MV-4-11 (cell line): ENCODE data around the gene NUDT5.

Experiments used
- DNase-seq: peaks from one replicate; lab custom pipeline; 2025; lab: John Stamatoyannopoulos, UW

Gene NUDT5

DNA sequence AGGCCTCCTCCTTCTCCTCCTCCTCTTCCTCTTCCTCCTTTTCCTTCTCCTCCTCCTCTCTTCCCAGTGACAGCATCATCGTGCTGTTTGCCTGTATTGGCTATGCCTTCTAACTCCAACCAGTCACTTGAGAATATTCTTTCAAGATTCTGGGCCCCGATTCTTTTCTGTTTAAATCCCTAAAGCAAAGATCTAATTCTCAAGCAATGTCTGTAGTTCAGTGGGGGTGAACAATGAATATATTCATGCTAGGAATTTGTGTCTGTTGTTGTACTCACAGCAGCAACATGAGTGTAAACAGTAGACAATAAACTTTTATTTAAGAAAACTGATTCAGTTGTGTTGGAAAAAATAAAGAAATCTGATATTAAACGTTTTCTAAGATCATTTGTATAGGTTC lies 30.7 kb downstream of the NUDT5 start:
- DNase-seq = no peak

GRCh38 chr10:12164085-12164484 lies 31.6 kb downstream of the NUDT5 start:
- no peak for DNase-seq

DNA sequence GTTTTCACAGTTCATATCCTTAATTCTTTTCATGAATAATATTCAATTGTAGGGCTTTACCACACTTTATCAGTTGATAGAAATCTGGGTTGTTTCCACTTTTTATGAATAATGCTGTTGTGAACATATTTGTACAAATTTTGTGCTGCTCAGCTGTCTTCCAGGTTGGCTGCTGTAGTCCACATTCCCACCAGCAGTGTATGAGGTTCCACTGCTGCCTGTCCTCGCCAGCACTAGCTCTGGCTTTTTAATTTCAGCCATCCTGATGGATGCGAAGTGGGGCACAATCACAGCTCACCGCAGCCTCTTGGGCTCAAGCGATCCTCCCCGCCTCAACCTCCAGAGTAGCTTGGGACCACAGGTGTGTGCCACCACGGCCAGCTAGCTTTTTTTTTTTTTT lies 32.8 kb downstream of the NUDT5 start:
- no peak for DNase-seq

DNA sequence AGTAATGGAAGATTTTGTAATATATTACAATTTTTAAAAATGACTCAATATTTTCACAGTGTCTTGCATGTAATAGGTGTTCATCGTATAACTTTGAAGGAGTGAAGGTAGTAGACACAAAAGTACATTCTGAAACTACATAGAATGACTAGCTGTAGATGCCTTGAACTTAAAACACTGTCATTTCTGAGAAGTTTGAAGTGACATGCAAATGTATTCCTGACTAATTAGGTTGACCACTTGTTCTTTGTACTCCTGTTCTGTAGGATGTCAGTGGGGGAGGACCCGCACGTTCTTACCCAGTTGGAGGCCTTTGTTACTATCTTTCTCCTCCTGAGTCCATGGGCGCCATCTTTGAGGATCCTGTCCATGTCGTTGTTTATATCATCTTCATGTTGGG lies 35.0 kb downstream of the NUDT5 start:
- DNase-seq = no peak

- DNase-seq = peak; percentile 93
Observed at GRCh38 chr10:12158111-12158510, 37.6 kb downstream of the NUDT5 start.

- no peak for DNase-seq
Observed at GRCh38 chr10:12156367-12157123, 39.1 kb downstream of the NUDT5 start.

DNA sequence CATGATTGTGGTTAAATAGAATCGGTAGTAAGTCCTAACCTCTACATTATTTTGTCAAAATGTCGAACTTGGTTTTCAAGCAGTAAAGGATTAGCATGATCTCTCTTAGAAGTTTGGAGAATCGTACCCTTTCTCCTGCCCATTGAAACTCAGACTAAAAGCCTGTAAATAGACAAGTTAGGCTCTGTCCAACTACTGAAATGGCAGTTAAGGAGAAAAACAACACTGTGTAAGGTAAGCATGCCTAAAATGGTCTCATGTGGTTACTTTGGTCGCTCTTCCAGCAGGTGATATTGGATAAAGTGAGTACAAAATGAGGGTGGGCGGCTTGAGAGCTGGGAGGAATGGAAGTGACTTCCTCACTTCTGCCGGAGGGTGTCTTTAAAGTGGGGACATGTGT lies 41.2 kb downstream of the NUDT5 start:
- DNase-seq = no peak

- no peak for DNase-seq
Observed at GRCh38 chr10:12150163-12150562, 45.5 kb downstream of the NUDT5 start.

DNA sequence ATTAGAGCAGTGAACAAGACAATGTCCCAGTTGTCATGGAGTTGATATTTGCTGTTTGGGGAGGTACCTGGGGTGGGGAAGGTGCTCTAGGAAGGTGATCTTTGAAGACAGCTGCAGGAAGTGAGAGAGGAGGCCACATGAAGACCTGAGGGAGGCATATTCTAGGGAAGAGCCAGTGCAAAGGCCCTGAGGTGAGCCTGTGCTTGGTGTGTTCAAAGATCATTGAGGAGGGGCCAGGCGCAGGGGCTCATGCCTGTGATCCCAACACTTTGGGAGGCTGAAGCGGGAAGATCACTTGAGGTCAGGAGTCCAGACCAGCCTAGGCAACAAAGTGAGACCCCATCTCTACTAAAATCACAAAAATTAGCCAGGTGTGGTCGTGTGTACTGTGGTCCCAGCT lies 51.2 kb downstream of the NUDT5 start:
- no peak for DNase-seq

DNA sequence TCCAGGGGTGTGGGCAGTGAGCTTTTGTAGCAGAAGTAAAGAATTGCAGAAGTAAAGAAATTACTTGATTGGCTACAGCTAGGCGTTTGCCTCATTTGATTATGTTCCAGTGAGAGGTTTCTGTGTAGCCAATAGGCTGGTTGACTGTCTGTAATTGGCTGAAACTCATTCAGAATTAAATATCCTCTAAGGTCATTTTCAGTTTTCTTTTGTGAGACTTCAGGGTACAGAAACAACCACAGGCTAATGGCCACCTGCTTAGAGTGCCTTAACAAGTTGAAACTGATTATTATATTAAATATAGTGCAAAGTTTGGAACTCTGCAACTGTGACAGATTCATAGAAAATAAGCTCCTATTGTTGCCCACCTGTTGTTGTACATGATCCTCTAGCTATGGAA lies 55.7 kb downstream of the NUDT5 start:
- peak; percentile 5 for DNase-seq

DNA sequence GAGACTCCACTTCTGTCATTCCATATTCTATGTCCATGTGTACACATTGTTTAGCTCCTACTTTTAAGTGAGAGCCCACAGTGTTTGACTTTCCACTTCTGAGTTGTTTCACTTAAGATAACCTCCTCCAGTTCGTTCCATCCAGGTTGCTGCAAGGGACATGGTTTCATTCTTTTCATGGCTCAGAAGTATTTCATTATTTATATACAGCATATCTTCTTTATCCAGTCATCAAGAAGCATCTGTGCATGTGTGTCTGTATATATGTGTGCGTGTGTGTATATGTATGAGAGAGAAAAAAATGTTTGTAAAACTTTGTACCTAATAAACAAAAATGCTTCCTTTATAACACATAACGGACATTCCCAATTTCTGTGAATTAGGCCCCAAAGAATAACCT lies 60.1 kb downstream of the NUDT5 start:
- DNase-seq = no peak

DNA sequence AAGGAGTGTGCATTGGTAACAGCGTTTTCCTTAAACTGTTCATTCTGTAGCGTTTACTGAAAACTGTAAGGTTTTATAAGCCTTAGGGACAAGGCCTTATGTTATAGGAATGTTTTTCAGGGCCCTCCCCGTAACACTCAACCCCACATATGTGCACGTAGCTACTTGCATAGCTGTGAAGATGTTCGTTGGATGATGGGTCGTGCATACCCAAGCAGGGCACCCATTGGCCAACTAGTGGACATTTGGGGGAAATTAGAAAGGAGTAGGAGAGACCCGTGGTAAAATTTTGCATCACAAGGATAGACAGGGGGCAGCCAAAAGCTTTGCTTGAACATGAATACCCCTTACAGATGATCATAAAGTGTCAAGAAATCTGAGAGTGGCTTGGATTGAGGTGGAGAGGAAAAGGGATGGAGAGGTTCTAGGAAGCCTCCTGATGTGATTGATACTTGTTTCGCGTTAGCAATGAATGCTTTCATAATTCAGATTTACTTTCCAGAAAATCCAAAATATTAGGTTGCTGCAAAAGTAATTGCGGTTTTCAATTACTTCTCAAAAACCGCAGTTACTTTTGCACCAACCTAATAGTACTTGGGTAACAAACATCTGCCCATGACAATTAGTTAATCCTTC lies 65.3 kb downstream of the NUDT5 start:
- peak; percentile 76 for DNase-seq

GRCh38 chr10:12129222-12130111 lies 66.2 kb downstream of the NUDT5 start, which contains the start of gene SEC61A2:
Gene SEC61A2, plus strand, starts transcription at chr10:12129677. Its CDS starts 111 bp downstream, at chr10:12129788.
- DNase-seq = peak; percentile 86

DNA sequence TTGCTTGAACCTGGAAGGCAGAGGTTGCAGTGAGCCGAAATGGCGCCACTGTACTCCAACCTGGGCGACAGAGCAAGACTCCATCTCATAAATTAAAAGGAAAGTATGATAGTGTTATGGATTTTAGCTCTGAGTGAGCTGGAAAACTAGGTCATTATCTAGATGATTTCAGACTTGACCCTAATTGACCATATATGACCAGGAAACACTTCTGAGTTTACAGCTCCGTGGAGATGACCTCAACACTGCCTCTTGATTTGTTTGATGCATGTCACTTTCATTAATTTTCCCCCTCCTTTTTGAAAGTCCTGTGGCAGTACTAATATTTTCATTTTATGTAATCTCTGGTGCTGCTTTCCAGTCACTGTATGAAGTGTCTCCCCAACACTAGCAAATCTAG lies 74.0 kb downstream of the NUDT5 start:
- DNase-seq = no peak
